HFFc6 (cell line): ENCODE results near the gene IFI27L2. TPM values are rescaled to one million over a fixed set of nuclear protein-coding genes. Genes with fewer than 3 reads are reported as not detected.

Experiments used
- DNase-seq: peaks from one replicate; pipeline ENCODE4 v3.0.0-alpha.2; 2018
- H3K27ac Mint-ChIP-seq: 2 replicates; pipeline ENCODE4 v1.8.0; 2020; ENCODE audit warnings: mild to moderate bottlenecking, mixed read lengths
- H3K27me3 Mint-ChIP-seq: 2 replicates; pipeline ENCODE4 v1.8.0; 2021; ENCODE audit warnings: mild to moderate bottlenecking, moderate library complexity, mixed read lengths; ENCODE audit not compliant: insufficient read depth
- H3K36me3 Mint-ChIP-seq: 2 replicates; pipeline ENCODE4 v1.8.0; 2021; ENCODE audit warnings: low read depth, mixed read lengths
- H3K4me1 Mint-ChIP-seq: 2 replicates; pipeline ENCODE4 v1.8.0; 2020; ENCODE audit warnings: low read depth, mixed read lengths
- H3K4me3 Mint-ChIP-seq: 2 replicates; pipeline ENCODE4 v1.8.0; 2020; ENCODE audit warnings: mild to moderate bottlenecking, moderate library complexity, mixed read lengths
- H3K9me3 Mint-ChIP-seq: 2 replicates; pipeline ENCODE4 v1.8.0; 2020; ENCODE audit warnings: mild to moderate bottlenecking, mixed read lengths
- CTCF ChIP-seq: fragments of 200-600 bp; sonication (generic); IDR thresholded peaks from 2 replicates; pipeline ENCODE4 v1.5.0; 2021; ENCODE audit warnings: antibody characterized with exemption, mild to moderate bottlenecking
- total RNA-seq, 6 experiments: library from RNA; stranded (reverse); fragmentation: NEBNext Ultra II Directional; extraction: Animal tissue kit (Norgen Biotek cat#: 25700); gene quantifications; 2 replicates in 1 of 6; 3 replicates in 5 of 6; pipeline ENCODE4 v1.2.3, GENCODE V29; 2021

Gene IFI27L2
- total RNA-seq, 6 experiments from 2014 or later = 150 to 180 (median 171) TPM

DNA sequence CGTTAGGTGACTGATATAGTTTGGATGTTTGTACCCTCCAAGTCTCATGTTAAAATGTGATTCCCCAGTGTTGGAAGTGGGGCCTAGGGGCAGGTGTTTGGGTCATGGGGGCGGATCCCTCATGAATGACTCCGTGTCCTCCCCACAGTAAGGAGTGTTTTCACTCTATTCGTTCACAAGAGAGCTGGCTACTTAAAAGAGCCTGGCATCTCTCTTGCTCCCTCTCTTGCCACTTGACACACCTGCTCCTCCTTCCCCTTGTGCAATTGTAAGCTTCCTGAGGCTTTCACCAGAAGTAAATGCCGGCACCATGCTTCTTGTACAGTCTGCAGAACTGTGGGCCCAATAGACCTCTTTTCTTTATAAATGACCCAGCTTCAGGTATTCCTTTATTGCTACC lies 2.6 kb downstream of the IFI27L2 start:
- peaks cover 24% of the 10 kb centered on the region for H3K4me1 Mint-ChIP-seq
- no peak for DNase-seq
- no peaks in the 10 kb centered on the region; the same call in 1 of the 2 replicates for H3K27me3 Mint-ChIP-seq
- H3K4me3 Mint-ChIP-seq = no peak overlapping the region
- no peak for TF ChIP-seq CTCF
- peaks cover 10% of the 10 kb centered on the region; the same call in 1 of the 2 replicates for H3K36me3 Mint-ChIP-seq
- no peaks in the 10 kb centered on the region for H3K9me3 Mint-ChIP-seq
- no peak overlapping the region for H3K27ac Mint-ChIP-seq

GRCh38 chr14:94126419-94126677 lies 3.1 kb downstream of the IFI27L2 start:
- Mint-ChIP-seq H3K36me3 (peaks cover 10% of the 10 kb centered on the region; the same call in 1 of the 2 replicates), H3K4me1 (peaks cover 29% of the 10 kb centered on the region), H3K27ac (no peak overlapping the region), H3K9me3 (no peaks in the 10 kb centered on the region), H3K27me3 (no peaks in the 10 kb centered on the region; the same call in 1 of the 2 replicates), H3K4me3 (no peak overlapping the region)
- TF ChIP-seq CTCF = no peak
- DNase-seq = no peak

GRCh38 chr14:94125659-94126418 lies 3.6 kb downstream of the IFI27L2 start:
- no peak for TF ChIP-seq CTCF
- no peak for DNase-seq
- H3K4me3 Mint-ChIP-seq = no peak overlapping the region

DNA sequence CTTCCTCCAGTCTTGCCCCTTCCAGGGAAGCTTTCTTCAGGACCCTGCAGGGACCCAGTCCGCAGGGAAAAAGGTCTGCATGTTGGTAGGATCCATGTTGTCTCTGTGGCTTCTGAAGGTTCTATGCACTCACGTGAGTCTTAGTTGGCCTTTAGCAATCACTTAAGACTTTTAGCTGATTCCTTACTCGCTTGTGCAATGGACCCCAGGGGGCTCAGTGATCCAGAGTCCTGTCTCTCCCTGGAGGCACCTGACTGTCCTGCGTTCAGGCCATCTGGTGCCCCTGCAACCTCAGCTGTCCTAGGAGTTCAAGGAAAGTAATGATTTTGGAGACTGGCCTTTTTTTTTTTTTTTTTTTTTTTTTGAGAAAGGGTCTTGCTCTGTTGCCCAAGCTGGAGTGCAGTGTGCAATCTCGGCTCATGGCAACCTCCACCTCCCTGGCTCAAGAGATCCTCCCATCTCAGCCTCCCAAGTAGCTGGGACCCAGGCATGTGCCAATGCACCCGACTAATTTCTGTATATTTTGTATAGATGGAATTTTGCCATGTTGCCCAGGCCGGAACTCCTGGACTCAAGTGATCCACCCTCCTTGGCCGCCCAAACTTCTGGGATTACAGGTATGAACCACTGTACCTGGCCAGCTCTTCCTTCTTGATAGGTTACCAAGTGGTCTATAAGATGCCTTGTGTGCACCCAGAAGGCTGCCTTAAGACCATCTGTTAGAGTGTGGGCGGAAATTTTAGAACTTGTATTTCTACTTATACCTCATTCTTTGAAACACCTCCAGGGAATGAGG lies 4.6 kb downstream of the IFI27L2 start:
- DNase-seq = no peak
- H3K27ac Mint-ChIP-seq = no peak overlapping the region
- H3K9me3 Mint-ChIP-seq = peaks cover 5% of the 10 kb centered on the region
- H3K36me3 Mint-ChIP-seq = peaks cover 16% of the 10 kb centered on the region
- H3K4me1 Mint-ChIP-seq = peaks cover 31% of the 10 kb centered on the region
- no peaks in the 10 kb centered on the region; the same call in 1 of the 2 replicates for H3K27me3 Mint-ChIP-seq
- H3K4me3 Mint-ChIP-seq = no peak overlapping the region
- TF ChIP-seq CTCF = no peak

More at GRCh38 chr14:94125659-94126418, 3.6 kb downstream of the IFI27L2 start:
- Mint-ChIP-seq H3K36me3 (peaks cover 11% of the 10 kb centered on the region), H3K27ac (no peak overlapping the region), H3K27me3 (no peaks in the 10 kb centered on the region; the same call in 1 of the 2 replicates), H3K4me1 (peaks cover 34% of the 10 kb centered on the region), H3K9me3 (peaks cover 1% of the 10 kb centered on the region)

DNA sequence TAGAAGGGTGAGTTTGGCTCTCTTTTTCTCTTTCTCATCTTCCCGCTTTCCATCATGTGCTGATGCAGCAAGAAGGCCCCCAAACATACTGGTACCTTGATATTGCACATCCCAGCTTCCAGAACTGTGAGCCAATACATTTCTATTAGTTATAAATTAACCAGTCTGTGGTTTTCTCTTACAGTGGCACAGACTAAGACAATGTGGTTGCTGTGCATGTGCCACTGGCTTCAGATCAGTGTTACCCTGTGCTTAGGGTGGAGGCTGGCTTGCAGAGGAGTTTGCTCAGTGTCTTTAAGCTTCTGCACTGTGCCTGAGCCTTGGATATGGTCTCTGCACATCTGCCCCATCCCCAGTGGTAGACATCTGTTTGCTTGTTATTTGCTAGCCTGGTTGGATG lies 5.5 kb downstream of the IFI27L2 start:
- Mint-ChIP-seq H3K27me3 (no peaks in the 10 kb centered on the region; the same call in 1 of the 2 replicates), H3K36me3 (peaks cover 20% of the 10 kb centered on the region), H3K27ac (no peak overlapping the region), H3K4me1 (peaks cover 26% of the 10 kb centered on the region), H3K9me3 (peaks cover 9% of the 10 kb centered on the region), H3K4me3 (no peak overlapping the region)
- DNase-seq = no peak
- no peak for TF ChIP-seq CTCF
